HEK293 (cell line): ENCODE measurements around the gene OPN5.

Source experiments
- REST ChIP-seq: fragments of 450-650 bp; formaldehyde crosslinking; IDR thresholded peaks from 2 replicates; pipeline ENCODE4 v1.5.1; 2016; ENCODE audit warnings: missing biosample characterization, missing genetic modification characterization
- SCRT1 ChIP-seq: fragments of 450-650 bp; formaldehyde crosslinking; IDR thresholded peaks from 2 replicates; pipeline ENCODE4 v1.5.1; 2016; ENCODE audit warnings: missing biosample characterization, missing genetic modification characterization, borderline replicate concordance
- ZNF239 ChIP-seq: fragments of 450-650 bp; formaldehyde crosslinking; IDR thresholded peaks from 2 replicates; pipeline ENCODE4 v1.5.1; 2016; ENCODE audit warnings: missing biosample characterization, missing genetic modification characterization
- ZNF624 ChIP-seq: fragments of 450-650 bp; formaldehyde crosslinking; IDR thresholded peaks from 2 replicates; pipeline ENCODE4 v1.5.1; 2017; ENCODE audit warnings: missing biosample characterization, missing genetic modification characterization
- ZNF660 ChIP-seq: fragments of 450-650 bp; IDR thresholded peaks from 2 replicates; pipeline ENCODE4 v1.5.1; 2018; ENCODE audit warnings: missing biosample characterization, mild to moderate bottlenecking, missing genetic modification characterization
- TF ChIP-seq, protein P1 (sequence below): fragments of 450-650 bp; formaldehyde crosslinking; IDR thresholded peaks from 2 replicates; pipeline ENCODE4 v1.5.1; 2016; ENCODE audit warnings: missing biosample characterization, missing genetic modification characterization

- TF ChIP-seq, protein P1, sequence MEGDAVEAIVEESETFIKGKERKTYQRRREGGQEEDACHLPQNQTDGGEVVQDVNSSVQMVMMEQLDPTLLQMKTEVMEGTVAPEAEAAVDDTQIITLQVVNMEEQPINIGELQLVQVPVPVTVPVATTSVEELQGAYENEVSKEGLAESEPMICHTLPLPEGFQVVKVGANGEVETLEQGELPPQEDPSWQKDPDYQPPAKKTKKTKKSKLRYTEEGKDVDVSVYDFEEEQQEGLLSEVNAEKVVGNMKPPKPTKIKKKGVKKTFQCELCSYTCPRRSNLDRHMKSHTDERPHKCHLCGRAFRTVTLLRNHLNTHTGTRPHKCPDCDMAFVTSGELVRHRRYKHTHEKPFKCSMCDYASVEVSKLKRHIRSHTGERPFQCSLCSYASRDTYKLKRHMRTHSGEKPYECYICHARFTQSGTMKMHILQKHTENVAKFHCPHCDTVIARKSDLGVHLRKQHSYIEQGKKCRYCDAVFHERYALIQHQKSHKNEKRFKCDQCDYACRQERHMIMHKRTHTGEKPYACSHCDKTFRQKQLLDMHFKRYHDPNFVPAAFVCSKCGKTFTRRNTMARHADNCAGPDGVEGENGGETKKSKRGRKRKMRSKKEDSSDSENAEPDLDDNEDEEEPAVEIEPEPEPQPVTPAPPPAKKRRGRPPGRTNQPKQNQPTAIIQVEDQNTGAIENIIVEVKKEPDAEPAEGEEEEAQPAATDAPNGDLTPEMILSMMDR (tag by site-specific recombination) = no peak
- TF ChIP-seq ZNF239 (no peak), REST (no peak), SCRT1 (tag by site-specific recombination) (no peak), ZNF624 (tag by site-specific recombination) (no peak), ZNF660 (no peak)
Observed at GRCh38 chr6:47766445-47766844, 15.4 kb upstream of the OPN5 start.
